ENCODE results near the gene ARFIP2. TPM values are rescaled to one million over a fixed set of nuclear protein-coding genes. Genes with fewer than 3 reads are reported as not detected.

Gene ARFIP2
- total RNA-seq, 1 experiment from 2014 or later: 100 TPM

GRCh38 chr11:6455070-6455469 is 26.1 kb downstream of the ARFIP2 start:
- ChIA-PET POLR2A (no interaction called here), CTCF (no interaction called here)
- Mint-ChIP-seq H3K27ac (ENCODE audit: unreplicated experiment) (no peak overlapping the region), H3K27me3 (ENCODE audit: insufficient read depth, unreplicated experiment) (no peaks in the 10 kb centered on the region), H3K9me3 (ENCODE audit: unreplicated experiment) (no peaks in the 10 kb centered on the region), H3K4me1 (ENCODE audit: low read depth, unreplicated experiment) (no peaks in the 10 kb centered on the region), H3K36me3 (ENCODE audit: insufficient read depth, unreplicated experiment) (peaks cover 5% of the 10 kb centered on the region), H3K4me3 (ENCODE audit: unreplicated experiment) (no peak overlapping the region)
- no peak for TF ChIP-seq CTCF (IDR thresholded peaks at IDR 0.05; ENCODE audit: insufficient read depth in 1 of 2, low read depth in 1 of 2, low read length in 1 of 2, severe bottlenecking in 1 of 2, unreplicated experiment in 1 of 2)
- peaks cover 7% of the 10 kb centered on the region for H3K36me3 ChIP-seq (ENCODE audit: control insufficient read depth, insufficient read depth, low read length)
- no peaks in the 10 kb centered on the region for H3K9me3 ChIP-seq
- peaks cover 28% of the 10 kb centered on the region for H3K4me1 ChIP-seq
- intact Hi-C loops (cut with micrococcal nuclease; ENCODE audit: unreplicated experiment): no loop called here
- no TSS peak for BruUV-seq (replicated peaks)
- H3K27me3 ChIP-seq (replicated peaks; ENCODE audit: control insufficient read depth, insufficient read depth, low read length): no peaks in the 10 kb centered on the region
- H3K4me3 ChIP-seq (ENCODE audit: low read depth, low read length): no peak overlapping the region
- DNase-seq: no peak

GRCh38 chr11:6453152-6453551 is 28.0 kb downstream of the ARFIP2 start:
- H3K4me3 ChIP-seq (ENCODE audit: low read depth, low read length): no peak overlapping the region
- peaks cover 9% of the 10 kb centered on the region for H3K4me1 ChIP-seq
- Mint-ChIP-seq H3K36me3 (ENCODE audit: insufficient read depth, unreplicated experiment) (peaks cover 5% of the 10 kb centered on the region), H3K27ac (ENCODE audit: unreplicated experiment) (no peak overlapping the region), H3K4me3 (ENCODE audit: unreplicated experiment) (no peak overlapping the region), H3K27me3 (ENCODE audit: insufficient read depth, unreplicated experiment) (no peaks in the 10 kb centered on the region), H3K9me3 (ENCODE audit: unreplicated experiment) (no peaks in the 10 kb centered on the region), H3K4me1 (ENCODE audit: low read depth, unreplicated experiment) (no peaks in the 10 kb centered on the region)
- intact Hi-C loops (cut with micrococcal nuclease; ENCODE audit: unreplicated experiment): no loop called here
- DNase-seq: no peak
- POLR2A ChIA-PET: no interaction called here
- H3K36me3 ChIP-seq (ENCODE audit: control insufficient read depth, insufficient read depth, low read length): peaks cover 6% of the 10 kb centered on the region
- H3K27me3 ChIP-seq (replicated peaks; ENCODE audit: control insufficient read depth, insufficient read depth, low read length): no peaks in the 10 kb centered on the region
- TF ChIP-seq CTCF (IDR thresholded peaks at IDR 0.05; ENCODE audit: insufficient read depth in 1 of 2, low read depth in 1 of 2, low read length in 1 of 2, severe bottlenecking in 1 of 2, unreplicated experiment in 1 of 2): no peak
- BruUV-seq (replicated peaks): no TSS peak
- CTCF ChIA-PET: interaction anchor here (1.1 kb wide), 1 partner anchor 9 kb away, joined by 4 read pairs; no protein-coding TSS in a partner anchor
- no peaks in the 10 kb centered on the region for H3K9me3 ChIP-seq

GRCh38 chr11:6452219-6452618 is 28.9 kb downstream of the ARFIP2 start:
- Histone ChIP-seq H3K4me3 (ENCODE audit: low read depth, low read length) (no peak overlapping the region), H3K36me3 (ENCODE audit: control insufficient read depth, insufficient read depth, low read length) (peaks cover 4% of the 10 kb centered on the region), H3K27me3 (replicated peaks; ENCODE audit: control insufficient read depth, insufficient read depth, low read length) (no peaks in the 10 kb centered on the region), H3K4me1 (no peaks in the 10 kb centered on the region; the same call in 1 of the 2 replicates), H3K9me3 (no peaks in the 10 kb centered on the region)
- BruUV-seq (replicated peaks): no TSS peak
- no peak for DNase-seq
- Mint-ChIP-seq H3K9me3 (ENCODE audit: unreplicated experiment) (no peaks in the 10 kb centered on the region), H3K4me3 (ENCODE audit: unreplicated experiment) (no peak overlapping the region), H3K27ac (ENCODE audit: unreplicated experiment) (no peak overlapping the region), H3K4me1 (ENCODE audit: low read depth, unreplicated experiment) (no peaks in the 10 kb centered on the region), H3K27me3 (ENCODE audit: insufficient read depth, unreplicated experiment) (no peaks in the 10 kb centered on the region), H3K36me3 (ENCODE audit: insufficient read depth, unreplicated experiment) (peaks cover 5% of the 10 kb centered on the region)
- intact Hi-C loops (cut with micrococcal nuclease; ENCODE audit: unreplicated experiment): no loop called here
- ChIA-PET POLR2A (no interaction called here), CTCF (interaction anchor here (1.1 kb wide), 1 partner anchor 9 kb away, joined by 4 read pairs; no protein-coding TSS in a partner anchor)
- no peak for TF ChIP-seq CTCF (IDR thresholded peaks at IDR 0.05; ENCODE audit: insufficient read depth in 1 of 2, low read depth in 1 of 2, low read length in 1 of 2, severe bottlenecking in 1 of 2, unreplicated experiment in 1 of 2)

Measured in Caco-2 (cell line).